ENCODE data around the gene HIVEP3.

Gene HIVEP3

GRCh38 chr1:41640141-41640751 is 278.5 kb downstream of the HIVEP3 start:
- Histone ChIP-seq H3K27me3 (ENCODE audit: control insufficient read depth, insufficient read depth, low read length) (no peaks in the 10 kb centered on the region), H3K4me3 (ENCODE audit: low read length) (no peak overlapping the region), H3K4me1 (ENCODE audit: control insufficient read depth, insufficient read depth, low read length) (no peaks in the 10 kb centered on the region), H3K36me3 (ENCODE audit: control insufficient read depth, insufficient read depth, low read length) (no peaks in the 10 kb centered on the region), H3K9ac (ENCODE audit: low read length) (no peak overlapping the region), H3K9me3 (ENCODE audit: control insufficient read depth, low read length) (no peaks in the 10 kb centered on the region)

- Histone ChIP-seq H3K36me3 (ENCODE audit: control insufficient read depth, insufficient read depth, low read length) (no peaks in the 10 kb centered on the region), H3K9me3 (ENCODE audit: control insufficient read depth, low read length) (no peaks in the 10 kb centered on the region), H3K9ac (ENCODE audit: low read length) (no peak overlapping the region), H3K4me3 (ENCODE audit: low read length) (no peak overlapping the region), H3K27me3 (ENCODE audit: control insufficient read depth, insufficient read depth, low read length) (no peaks in the 10 kb centered on the region), H3K4me1 (ENCODE audit: control insufficient read depth, insufficient read depth, low read length) (no peaks in the 10 kb centered on the region)
Measured at GRCh38 chr1:41639332-41639936, 279.3 kb downstream of the HIVEP3 start.

GRCh38 chr1:41638086-41639024 is 280.4 kb downstream of the HIVEP3 start:
- H3K4me1 ChIP-seq (ENCODE audit: control insufficient read depth, insufficient read depth, low read length), result no peaks in the 10 kb centered on the region
- H3K4me3 ChIP-seq (ENCODE audit: low read length), result no peak overlapping the region
- no peaks in the 10 kb centered on the region for H3K36me3 ChIP-seq (ENCODE audit: control insufficient read depth, insufficient read depth, low read length)
- H3K9me3 ChIP-seq (ENCODE audit: control insufficient read depth, low read length), result no peaks in the 10 kb centered on the region
- no peaks in the 10 kb centered on the region for H3K27me3 ChIP-seq (ENCODE audit: control insufficient read depth, insufficient read depth, low read length)
- no peak overlapping the region for H3K9ac ChIP-seq (ENCODE audit: low read length)

GRCh38 chr1:41637367-41637766 is 281.4 kb downstream of the HIVEP3 start:
- H3K36me3 ChIP-seq (ENCODE audit: control insufficient read depth, insufficient read depth, low read length), result no peaks in the 10 kb centered on the region
- no peak overlapping the region for H3K9ac ChIP-seq (ENCODE audit: low read length)
- no peaks in the 10 kb centered on the region for H3K4me1 ChIP-seq (ENCODE audit: control insufficient read depth, insufficient read depth, low read length)
- H3K27me3 ChIP-seq (ENCODE audit: control insufficient read depth, insufficient read depth, low read length), result no peaks in the 10 kb centered on the region
- H3K9me3 ChIP-seq (ENCODE audit: control insufficient read depth, low read length), result no peaks in the 10 kb centered on the region
- no peak overlapping the region for H3K4me3 ChIP-seq (ENCODE audit: low read length)

GRCh38 chr1:41633764-41634163 is 285.0 kb downstream of the HIVEP3 start:
- no peaks in the 10 kb centered on the region for H3K9me3 ChIP-seq (ENCODE audit: control insufficient read depth, low read length)
- no peak overlapping the region for H3K9ac ChIP-seq (ENCODE audit: low read length)
- no peaks in the 10 kb centered on the region for H3K4me1 ChIP-seq (ENCODE audit: control insufficient read depth, insufficient read depth, low read length)
- H3K36me3 ChIP-seq (ENCODE audit: control insufficient read depth, insufficient read depth, low read length), result no peaks in the 10 kb centered on the region
- no peaks in the 10 kb centered on the region for H3K27me3 ChIP-seq (ENCODE audit: control insufficient read depth, insufficient read depth, low read length)
- no peak overlapping the region for H3K4me3 ChIP-seq (ENCODE audit: low read length)

GRCh38 chr1:41632781-41633575 is 285.7 kb downstream of the HIVEP3 start:
- no peaks in the 10 kb centered on the region for H3K4me1 ChIP-seq (ENCODE audit: control insufficient read depth, insufficient read depth, low read length)
- no peak overlapping the region for H3K9ac ChIP-seq (ENCODE audit: low read length)
- H3K4me3 ChIP-seq (ENCODE audit: low read length), result no peak overlapping the region
- no peaks in the 10 kb centered on the region for H3K27me3 ChIP-seq (ENCODE audit: control insufficient read depth, insufficient read depth, low read length)
- no peaks in the 10 kb centered on the region for H3K9me3 ChIP-seq (ENCODE audit: control insufficient read depth, low read length)
- no peaks in the 10 kb centered on the region for H3K36me3 ChIP-seq (ENCODE audit: control insufficient read depth, insufficient read depth, low read length)

- Histone ChIP-seq H3K4me1 (ENCODE audit: control insufficient read depth, insufficient read depth, low read length) (peaks cover 4% of the 10 kb centered on the region), H3K4me3 (ENCODE audit: low read length) (no peak overlapping the region), H3K9me3 (ENCODE audit: control insufficient read depth, low read length) (no peaks in the 10 kb centered on the region), H3K27me3 (ENCODE audit: control insufficient read depth, insufficient read depth, low read length) (no peaks in the 10 kb centered on the region), H3K36me3 (ENCODE audit: control insufficient read depth, insufficient read depth, low read length) (no peaks in the 10 kb centered on the region), H3K9ac (ENCODE audit: low read length) (no peak overlapping the region)
Measured at GRCh38 chr1:41631971-41632370, 286.8 kb downstream of the HIVEP3 start.

GRCh38 chr1:41631154-41631553 is 287.6 kb downstream of the HIVEP3 start:
- Histone ChIP-seq H3K9ac (ENCODE audit: low read length) (no peak overlapping the region), H3K4me1 (ENCODE audit: control insufficient read depth, insufficient read depth, low read length) (peaks cover 12% of the 10 kb centered on the region), H3K9me3 (ENCODE audit: control insufficient read depth, low read length) (no peaks in the 10 kb centered on the region), H3K4me3 (ENCODE audit: low read length) (no peak overlapping the region), H3K27me3 (ENCODE audit: control insufficient read depth, insufficient read depth, low read length) (no peaks in the 10 kb centered on the region), H3K36me3 (ENCODE audit: control insufficient read depth, insufficient read depth, low read length) (no peaks in the 10 kb centered on the region)

- Histone ChIP-seq H3K9me3 (ENCODE audit: control insufficient read depth, low read length) (no peaks in the 10 kb centered on the region), H3K27me3 (ENCODE audit: control insufficient read depth, insufficient read depth, low read length) (no peaks in the 10 kb centered on the region), H3K9ac (ENCODE audit: low read length) (no peak overlapping the region), H3K4me3 (ENCODE audit: low read length) (no peak overlapping the region), H3K4me1 (ENCODE audit: control insufficient read depth, insufficient read depth, low read length) (peaks cover 16% of the 10 kb centered on the region), H3K36me3 (ENCODE audit: control insufficient read depth, insufficient read depth, low read length) (no peaks in the 10 kb centered on the region)
Measured at GRCh38 chr1:41629571-41629970, 289.2 kb downstream of the HIVEP3 start.

- Histone ChIP-seq H3K4me3 (ENCODE audit: low read length) (no peak overlapping the region), H3K4me1 (ENCODE audit: control insufficient read depth, insufficient read depth, low read length) (peaks cover 16% of the 10 kb centered on the region), H3K27me3 (ENCODE audit: control insufficient read depth, insufficient read depth, low read length) (no peaks in the 10 kb centered on the region), H3K9ac (ENCODE audit: low read length) (no peak overlapping the region), H3K9me3 (ENCODE audit: control insufficient read depth, low read length) (no peaks in the 10 kb centered on the region), H3K36me3 (ENCODE audit: control insufficient read depth, insufficient read depth, low read length) (no peaks in the 10 kb centered on the region)
Measured at GRCh38 chr1:41629141-41629540, 289.6 kb downstream of the HIVEP3 start.

GRCh38 chr1:41627491-41628280 is 291.0 kb downstream of the HIVEP3 start:
- H3K4me1 ChIP-seq (ENCODE audit: control insufficient read depth, insufficient read depth, low read length), result peaks cover 16% of the 10 kb centered on the region
- no peaks in the 10 kb centered on the region for H3K36me3 ChIP-seq (ENCODE audit: control insufficient read depth, insufficient read depth, low read length)
- no peak overlapping the region for H3K9ac ChIP-seq (ENCODE audit: low read length)
- H3K9me3 ChIP-seq (ENCODE audit: control insufficient read depth, low read length), result no peaks in the 10 kb centered on the region
- no peak overlapping the region for H3K4me3 ChIP-seq (ENCODE audit: low read length)
- no peaks in the 10 kb centered on the region for H3K27me3 ChIP-seq (ENCODE audit: control insufficient read depth, insufficient read depth, low read length)

Data from mucosa of stomach (tissue), 1 donor.